Measurements from ENCODE around the gene APOBEC3G. TPM values are rescaled to one million over a fixed set of nuclear protein-coding genes. Genes with fewer than 3 reads are reported as not detected.

The APOBEC3G gene
- total and polyA plus RNA-seq, 2 donors from 2014 or later, result 4.8 to 12.5 TPM

- Histone ChIP-seq H3K36me3 (ENCODE audit: control insufficient read depth in 2 of 3, insufficient read depth in 3 of 3, low read length in 3 of 3) (peaks cover 0 to 8% (median 4%) of the 10 kb centered on the region in 3 donors), H3K9ac (ENCODE audit: low read length in 3 of 3) (no peak overlapping the region), H3K4me3 (ENCODE audit: low read length in 3 of 3) (no peak overlapping the region), H3K4me1 (ENCODE audit: control insufficient read depth in 2 of 3, insufficient read depth in 2 of 3, low read depth in 1 of 3, low read length in 3 of 3) (peaks cover 0 to 1% (median 0%) of the 10 kb centered on the region in 3 donors), H3K27ac (ENCODE audit: low read depth in 2 of 2, low read length in 2 of 2) (no peak overlapping the region), H3K9me3 (ENCODE audit: control insufficient read depth in 2 of 3, insufficient read depth in 1 of 3, low read length in 3 of 3) (no peaks in the 10 kb centered on the region), H3K27me3 (ENCODE audit: control insufficient read depth, insufficient read depth, low read length) (no peaks in the 10 kb centered on the region)
- no peak for FAIRE-seq
- no peak for DNase-seq
- intact Hi-C loops (cut with DNase I), result no loop called here
- TF ChIP-seq CTCF (IDR thresholded peaks at IDR 0.05; ENCODE audit: borderline replicate concordance, extremely low read depth, insufficient read depth), result no peak
These were observed 56.8 kb downstream of the APOBEC3G start for GRCh38 chr22:39133871-39134270.

GRCh38 chr22:39134366-39135091 is 57.5 kb downstream of the APOBEC3G start:
- DNase-seq (peak in 1 of 5 donors; percentile 45), FAIRE-seq (no peak)
- H3K36me3 ChIP-seq (ENCODE audit: control insufficient read depth in 2 of 3, insufficient read depth in 3 of 3, low read length in 3 of 3), result peaks cover 0 to 8% (median 4%) of the 10 kb centered on the region in 3 donors

GRCh38 chr22:39135092-39135896 is 58.2 kb downstream of the APOBEC3G start:
- Histone ChIP-seq H3K9me3 (ENCODE audit: control insufficient read depth in 2 of 3, insufficient read depth in 1 of 3, low read length in 3 of 3) (no peaks in the 10 kb centered on the region), H3K27ac (ENCODE audit: low read depth in 2 of 2, low read length in 2 of 2) (no peak overlapping the region), H3K27me3 (ENCODE audit: control insufficient read depth, insufficient read depth, low read length) (no peaks in the 10 kb centered on the region), H3K9ac (ENCODE audit: low read length in 3 of 3) (no peak overlapping the region), H3K36me3 (ENCODE audit: control insufficient read depth in 2 of 3, insufficient read depth in 3 of 3, low read length in 3 of 3) (peaks cover 0 to 8% (median 4%) of the 10 kb centered on the region in 3 donors), H3K4me1 (ENCODE audit: control insufficient read depth in 2 of 3, insufficient read depth in 2 of 3, low read depth in 1 of 3, low read length in 3 of 3) (peaks cover 0 to 2% (median 0%) of the 10 kb centered on the region in 3 donors), H3K4me3 (ENCODE audit: low read length in 3 of 3) (no peak overlapping the region)
- no peak for TF ChIP-seq CTCF (IDR thresholded peaks at IDR 0.05; ENCODE audit: borderline replicate concordance, extremely low read depth, insufficient read depth)
- FAIRE-seq, result no peak
- peak in 4 of 5 donors; percentile 70 to 81 (median 78) for DNase-seq
- intact Hi-C loops (cut with DNase I), result no loop called here

More at GRCh38 chr22:39134366-39135091, 57.5 kb downstream of the APOBEC3G start:
- Histone ChIP-seq H3K4me1 (ENCODE audit: control insufficient read depth in 2 of 3, insufficient read depth in 2 of 3, low read depth in 1 of 3, low read length in 3 of 3) (no peaks in the 10 kb centered on the region), H3K4me3 (ENCODE audit: low read length in 3 of 3) (no peak overlapping the region), H3K27ac (ENCODE audit: low read depth in 2 of 2, low read length in 2 of 2) (no peak overlapping the region), H3K9me3 (ENCODE audit: control insufficient read depth in 2 of 3, insufficient read depth in 1 of 3, low read length in 3 of 3) (no peaks in the 10 kb centered on the region), H3K27me3 (ENCODE audit: control insufficient read depth, insufficient read depth, low read length) (no peaks in the 10 kb centered on the region), H3K9ac (ENCODE audit: low read length in 3 of 3) (no peak overlapping the region)
- no peak for TF ChIP-seq CTCF (IDR thresholded peaks at IDR 0.05; ENCODE audit: borderline replicate concordance, extremely low read depth, insufficient read depth)
- intact Hi-C loops (cut with DNase I), result no loop called here
